Measurements from ENCODE around the gene VMAC. TPM values are rescaled to one million over a fixed set of nuclear protein-coding genes. Genes with fewer than 3 reads are reported as not detected.

VMAC gene
- total and polyA plus RNA-seq, 2 of the 13 experiments (the other 11 are each of a cell fraction or from before 2014, with no cell fraction given), result 2.4 TPM

DNA sequence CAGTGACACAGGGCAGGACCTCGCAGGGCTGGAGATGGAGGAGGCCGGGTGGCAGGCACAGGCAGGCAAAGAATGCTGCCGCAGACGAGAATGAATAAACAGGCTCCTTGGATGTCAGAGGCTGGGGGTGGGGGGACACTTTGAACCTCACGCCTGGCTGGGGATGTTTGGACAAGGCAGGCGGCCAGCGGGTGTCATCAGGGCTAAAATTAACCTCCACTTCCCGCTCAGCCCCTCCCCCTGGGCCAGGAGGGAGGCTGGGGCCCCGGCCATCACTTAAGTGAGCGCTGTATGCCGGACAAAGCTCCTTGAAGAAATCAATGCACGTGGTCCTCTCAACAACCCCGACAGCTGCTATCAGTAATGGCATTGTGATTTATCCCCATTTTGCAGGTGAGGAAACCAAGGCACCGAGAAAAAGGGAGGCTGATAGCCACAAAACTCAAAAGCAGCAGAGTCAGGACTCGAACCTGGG is 24.0 kb upstream of the VMAC start (continued):
- TF ChIP-seq, protein P1, sequence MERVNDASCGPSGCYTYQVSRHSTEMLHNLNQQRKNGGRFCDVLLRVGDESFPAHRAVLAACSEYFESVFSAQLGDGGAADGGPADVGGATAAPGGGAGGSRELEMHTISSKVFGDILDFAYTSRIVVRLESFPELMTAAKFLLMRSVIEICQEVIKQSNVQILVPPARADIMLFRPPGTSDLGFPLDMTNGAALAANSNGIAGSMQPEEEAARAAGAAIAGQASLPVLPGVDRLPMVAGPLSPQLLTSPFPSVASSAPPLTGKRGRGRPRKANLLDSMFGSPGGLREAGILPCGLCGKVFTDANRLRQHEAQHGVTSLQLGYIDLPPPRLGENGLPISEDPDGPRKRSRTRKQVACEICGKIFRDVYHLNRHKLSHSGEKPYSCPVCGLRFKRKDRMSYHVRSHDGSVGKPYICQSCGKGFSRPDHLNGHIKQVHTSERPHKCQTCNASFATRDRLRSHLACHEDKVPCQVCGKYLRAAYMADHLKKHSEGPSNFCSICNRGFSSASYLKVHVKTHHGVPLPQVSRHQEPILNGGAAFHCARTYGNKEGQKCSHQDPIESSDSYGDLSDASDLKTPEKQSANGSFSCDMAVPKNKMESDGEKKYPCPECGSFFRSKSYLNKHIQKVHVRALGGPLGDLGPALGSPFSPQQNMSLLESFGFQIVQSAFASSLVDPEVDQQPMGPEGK (CRISPR knock-in tag; IDR thresholded peaks at IDR 0.05), result peak; percentile 93
- TF ChIP-seq, protein P2, sequence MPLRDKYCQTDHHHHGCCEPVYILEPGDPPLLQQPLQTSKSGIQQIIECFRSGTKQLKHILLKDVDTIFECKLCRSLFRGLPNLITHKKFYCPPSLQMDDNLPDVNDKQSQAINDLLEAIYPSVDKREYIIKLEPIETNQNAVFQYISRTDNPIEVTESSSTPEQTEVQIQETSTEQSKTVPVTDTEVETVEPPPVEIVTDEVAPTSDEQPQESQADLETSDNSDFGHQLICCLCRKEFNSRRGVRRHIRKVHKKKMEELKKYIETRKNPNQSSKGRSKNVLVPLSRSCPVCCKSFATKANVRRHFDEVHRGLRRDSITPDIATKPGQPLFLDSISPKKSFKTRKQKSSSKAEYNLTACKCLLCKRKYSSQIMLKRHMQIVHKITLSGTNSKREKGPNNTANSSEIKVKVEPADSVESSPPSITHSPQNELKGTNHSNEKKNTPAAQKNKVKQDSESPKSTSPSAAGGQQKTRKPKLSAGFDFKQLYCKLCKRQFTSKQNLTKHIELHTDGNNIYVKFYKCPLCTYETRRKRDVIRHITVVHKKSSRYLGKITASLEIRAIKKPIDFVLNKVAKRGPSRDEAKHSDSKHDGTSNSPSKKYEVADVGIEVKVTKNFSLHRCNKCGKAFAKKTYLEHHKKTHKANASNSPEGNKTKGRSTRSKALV (CRISPR knock-in tag; IDR thresholded peaks at IDR 0.05), result no peak
- TF ChIP-seq STAT5B (CRISPR knock-in tag; IDR thresholded peaks at IDR 0.05) (no peak), HNRNPUL1 (IDR thresholded peaks at IDR 0.05; ENCODE audit: low read depth, low read length) (no peak), CAMTA2 (CRISPR knock-in tag; IDR thresholded peaks at IDR 0.05; ENCODE audit: borderline replicate concordance) (no peak), ZNF614 (CRISPR knock-in tag; IDR thresholded peaks at IDR 0.05; ENCODE audit: borderline replicate concordance) (peak; percentile 85; the same call in 1 of the 2 replicates), CHD2 (IDR thresholded peaks at IDR 0.05; ENCODE audit: low read depth, low read length) (peak; percentile 13; the same call in 1 of the 2 replicates), ETV6 (CRISPR knock-in tag; conservative IDR thresholded peaks at IDR 0.05) (no peak), POLR2G (IDR thresholded peaks at IDR 0.05; ENCODE audit: low read depth, low read length) (peak; percentile 33; the same call in 1 of the 2 replicates), ZNF547 (CRISPR knock-in tag; IDR thresholded peaks at IDR 0.05) (no peak; the same call in 1 of the 2 replicates), ZNF607 (CRISPR knock-in tag; IDR thresholded peaks at IDR 0.05; ENCODE audit: borderline replicate concordance) (no peak), SMAD9 (CRISPR knock-in tag; IDR thresholded peaks at IDR 0.05) (no peak), ISX (CRISPR knock-in tag; conservative IDR thresholded peaks at IDR 0.05) (no peak), NR2F1 (CRISPR knock-in tag; IDR thresholded peaks at IDR 0.05) (no peak), PRMT3 (CRISPR knock-in tag; IDR thresholded peaks at IDR 0.05; ENCODE audit: borderline replicate concordance, low read depth) (no peak), MEF2D (CRISPR knock-in tag; IDR thresholded peaks at IDR 0.05) (peak; percentile 100), RXRA (CRISPR knock-in tag; IDR thresholded peaks at IDR 0.05) (peak; percentile 81)
- TF ChIP-seq, protein P3, sequence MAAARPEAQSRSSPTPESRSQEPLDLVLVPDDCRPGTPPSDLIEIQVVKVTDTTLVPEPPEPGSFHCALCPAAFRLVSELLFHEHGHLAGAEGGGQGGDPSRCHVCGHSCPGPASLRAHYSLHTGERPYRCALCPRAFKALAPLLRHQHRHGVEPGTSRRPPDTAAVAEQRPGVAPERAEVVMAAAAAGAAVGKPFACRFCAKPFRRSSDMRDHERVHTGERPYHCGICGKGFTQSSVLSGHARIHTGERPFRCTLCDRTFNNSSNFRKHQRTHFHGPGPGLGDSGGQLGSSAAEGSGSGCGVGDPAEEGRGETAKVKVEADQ (CRISPR knock-in tag; IDR thresholded peaks at IDR 0.05; ENCODE audit: borderline replicate concordance), result no peak
- TF ChIP-seq, protein P4, sequence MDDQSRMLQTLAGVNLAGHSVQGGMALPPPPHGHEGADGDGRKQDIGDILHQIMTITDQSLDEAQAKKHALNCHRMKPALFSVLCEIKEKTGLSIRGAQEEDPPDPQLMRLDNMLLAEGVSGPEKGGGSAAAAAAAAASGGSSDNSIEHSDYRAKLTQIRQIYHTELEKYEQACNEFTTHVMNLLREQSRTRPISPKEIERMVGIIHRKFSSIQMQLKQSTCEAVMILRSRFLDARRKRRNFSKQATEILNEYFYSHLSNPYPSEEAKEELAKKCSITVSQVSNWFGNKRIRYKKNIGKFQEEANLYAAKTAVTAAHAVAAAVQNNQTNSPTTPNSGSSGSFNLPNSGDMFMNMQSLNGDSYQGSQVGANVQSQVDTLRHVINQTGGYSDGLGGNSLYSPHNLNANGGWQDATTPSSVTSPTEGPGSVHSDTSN (CRISPR knock-in tag; IDR thresholded peaks at IDR 0.05; ENCODE audit: borderline replicate concordance), result no peak
- TF ChIP-seq, protein P5, sequence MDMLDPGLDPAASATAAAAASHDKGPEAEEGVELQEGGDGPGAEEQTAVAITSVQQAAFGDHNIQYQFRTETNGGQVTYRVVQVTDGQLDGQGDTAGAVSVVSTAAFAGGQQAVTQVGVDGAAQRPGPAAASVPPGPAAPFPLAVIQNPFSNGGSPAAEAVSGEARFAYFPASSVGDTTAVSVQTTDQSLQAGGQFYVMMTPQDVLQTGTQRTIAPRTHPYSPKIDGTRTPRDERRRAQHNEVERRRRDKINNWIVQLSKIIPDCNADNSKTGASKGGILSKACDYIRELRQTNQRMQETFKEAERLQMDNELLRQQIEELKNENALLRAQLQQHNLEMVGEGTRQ (IDR thresholded peaks at IDR 0.05; ENCODE audit: low read depth, low read length), result no peak
- TF ChIP-seq, protein P5 (CRISPR knock-in tag; IDR thresholded peaks at IDR 0.05; ENCODE audit: borderline replicate concordance), result no peak
